H9 (cell line): ENCODE measurements around the gene THSD7B. TPM values are rescaled to one million over a fixed set of nuclear protein-coding genes. Genes with fewer than 3 reads are reported as not detected.

Experiments used
- DNase-seq: peaks from one replicate; pipeline ENCODE4 v3.0.0-alpha.2; 2017
- H2AFZ ChIP-seq: one replicate; pipeline ENCODE4 v1.6.1; 2013; ENCODE audit warnings: mild to moderate bottlenecking, low read length, control low read depth, moderate library complexity
- H2AK5ac ChIP-seq: 2 replicates; pipeline ENCODE4 v1.6.1; 2013; ENCODE audit warnings: low read length, control low read depth, mixed read lengths; ENCODE audit not compliant: insufficient read length
- H2BK120ac ChIP-seq: one replicate; pipeline ENCODE4 v1.6.1; 2013; ENCODE audit warnings: low read depth, mild to moderate bottlenecking, low read length, control low read depth, inconsistent platforms; ENCODE audit not compliant: poor library complexity, severe bottlenecking
- H2BK12ac ChIP-seq: 2 replicates; pipeline ENCODE4 v1.6.1; 2013; ENCODE audit warnings: low read length, control low read depth, mixed read lengths, low read depth; ENCODE audit not compliant: insufficient read length
- H2BK15ac ChIP-seq: 2 replicates; pipeline ENCODE4 v1.6.1; 2013; ENCODE audit warnings: low read depth, low read length, control low read depth
- H2BK20ac ChIP-seq: one replicate; pipeline ENCODE4 v1.6.1; 2013; ENCODE audit warnings: low read depth, mild to moderate bottlenecking, low read length, control low read depth, inconsistent platforms; ENCODE audit not compliant: poor library complexity, severe bottlenecking
- H2BK5ac ChIP-seq: 2 replicates; pipeline ENCODE4 v1.6.1; 2013; ENCODE audit warnings: low read length, control low read depth, mixed read lengths; ENCODE audit not compliant: insufficient read length
- H3K14ac ChIP-seq: 2 replicates; pipeline ENCODE4 v1.6.1; 2013; ENCODE audit warnings: low read length, control low read depth; ENCODE audit not compliant: insufficient read depth
- H3K18ac ChIP-seq: 2 replicates; pipeline ENCODE4 v1.6.1; 2013; ENCODE audit warnings: low read depth, mild to moderate bottlenecking, mixed read lengths, low read length, control low read depth; ENCODE audit not compliant: insufficient read length
- H3K23ac ChIP-seq: 2 replicates; pipeline ENCODE4 v1.6.1; 2013; ENCODE audit warnings: low read length, control low read depth, mixed read lengths, low read depth; ENCODE audit not compliant: insufficient read length
- H3K23me2 ChIP-seq: 2 replicates; pipeline ENCODE4 v1.6.1; 2013; ENCODE audit warnings: low read depth, mild to moderate bottlenecking, mixed read lengths, low read length, control low read depth; ENCODE audit not compliant: insufficient read length, poor library complexity, severe bottlenecking
- H3K27ac ChIP-seq: 2 replicates; pipeline ENCODE4 v1.5.1; 2013; ENCODE audit warnings: low read length, control low read depth, mixed read lengths, low read depth; ENCODE audit not compliant: insufficient read length
- H3K27me3 ChIP-seq: 2 replicates; pipeline ENCODE4 v1.6.1; 2013; ENCODE audit warnings: low read length, control low read depth, inconsistent platforms; ENCODE audit not compliant: insufficient read depth
- H3K4ac ChIP-seq: 2 replicates; pipeline ENCODE4 v1.6.1; 2013; ENCODE audit warnings: low read depth, mild to moderate bottlenecking, control low read depth, inconsistent platforms, low read length, moderate library complexity
- H3K4me1 ChIP-seq: 2 replicates; pipeline ENCODE4 v1.6.1; 2013; ENCODE audit warnings: low read length, control low read depth, inconsistent platforms; ENCODE audit not compliant: insufficient read depth
- H3K4me2 ChIP-seq: 2 replicates; pipeline ENCODE4 v1.6.1; 2013; ENCODE audit warnings: low read length, control low read depth, mixed read lengths; ENCODE audit not compliant: insufficient read length, insufficient read depth
- H3K56ac ChIP-seq: 2 replicates; pipeline ENCODE4 v1.6.1; 2013; ENCODE audit warnings: low read depth, mild to moderate bottlenecking, mixed read lengths, low read length, control low read depth; ENCODE audit not compliant: insufficient read length
- H3K79me1 ChIP-seq: 2 replicates; pipeline ENCODE4 v1.6.1; 2013; ENCODE audit warnings: low read depth, mild to moderate bottlenecking, moderate library complexity, low read length, control low read depth, inconsistent platforms; ENCODE audit not compliant: insufficient read depth, poor library complexity, severe bottlenecking
- H3K79me2 ChIP-seq: 2 replicates; pipeline ENCODE4 v1.6.1; 2013; ENCODE audit warnings: low read length, control low read depth, inconsistent platforms; ENCODE audit not compliant: insufficient read depth
- H3K9ac ChIP-seq: 2 replicates; pipeline ENCODE4 v1.6.1; 2013; ENCODE audit warnings: low read length, control low read depth, mixed read lengths; ENCODE audit not compliant: insufficient read length; ENCODE audit errors: extremely low read depth
- H3K9me3 ChIP-seq: one replicate; pipeline ENCODE4 v1.6.1; 2013; ENCODE audit warnings: low read depth, low read length, inconsistent platforms; ENCODE audit not compliant: control insufficient read depth
- H3T11ph ChIP-seq: one replicate; pipeline ENCODE4 v1.6.1; 2013; ENCODE audit warnings: mild to moderate bottlenecking, low read length, control low read depth, inconsistent platforms
- H4K20me1 ChIP-seq: one replicate; pipeline ENCODE4 v1.6.1; 2013; ENCODE audit not compliant: control insufficient read depth, insufficient read length, insufficient read depth
- H4K5ac ChIP-seq: 2 replicates; pipeline ENCODE4 v1.6.1; 2013; ENCODE audit warnings: low read depth, mild to moderate bottlenecking, mixed read lengths, low read length, control low read depth; ENCODE audit not compliant: insufficient read length
- H4K8ac ChIP-seq: replicated peaks from 2 replicates; pipeline ENCODE4 v1.6.1; 2013; ENCODE audit warnings: low read length, control low read depth, mixed read lengths, low read depth; ENCODE audit not compliant: insufficient read length
- H4K91ac ChIP-seq: 2 replicates; pipeline ENCODE4 v1.6.1; 2013; ENCODE audit warnings: low read depth, mild to moderate bottlenecking, moderate library complexity, mixed read lengths, low read length, control low read depth; ENCODE audit not compliant: insufficient read length
- H3K27ac Mint-ChIP-seq, 3 experiments: 2 replicates in 2 of 3; 3 replicates in 1 of 3; pipeline ENCODE4 v1.8.0; 2020 to 2021; ENCODE audit warnings: mixed read lengths in 3 of 3, mild to moderate bottlenecking in 1 of 3, moderate library complexity in 1 of 3
- H3K27me3 Mint-ChIP-seq: 2 replicates; pipeline ENCODE4 v1.8.0; 2021; ENCODE audit warnings: low read depth, mild to moderate bottlenecking, moderate library complexity, mixed read lengths
- H3K36me3 Mint-ChIP-seq, 3 experiments: 2 replicates in 2 of 3; 3 replicates in 1 of 3; pipeline ENCODE4 v1.8.0; 2020 to 2021; ENCODE audit warnings: low read depth in 3 of 3, mixed read lengths in 3 of 3; ENCODE audit not compliant: insufficient read depth in 1 of 3
- H3K4me1 Mint-ChIP-seq, 2 experiments: 2 replicates each; pipeline ENCODE4 v1.8.0; 2020; ENCODE audit warnings: mixed read lengths in 2 of 2
- H3K4me3 Mint-ChIP-seq, 2 experiments: 2 replicates in 1 of 2; 3 replicates in 1 of 2; pipeline ENCODE4 v1.8.0; 2020 to 2021; ENCODE audit warnings: mild to moderate bottlenecking in 2 of 2, mixed read lengths in 2 of 2, moderate library complexity in 1 of 2
- H3K9me3 Mint-ChIP-seq, 2 experiments: 2 replicates in 1 of 2; 3 replicates in 1 of 2; pipeline ENCODE4 v1.8.0; 2020; ENCODE audit warnings: mild to moderate bottlenecking in 2 of 2, mixed read lengths in 2 of 2, moderate library complexity in 1 of 2
- CTCF ChIP-seq: fragments of 200-600 bp; sonication (generic); conservative IDR thresholded peaks from 3 replicates; pipeline ENCODE4 v1.8.0; 2021; ENCODE audit warnings: antibody characterized with exemption, mild to moderate bottlenecking
- WGBS: extraction: QIAGEN DNeasy Blood & Tissue Kit; methylation state at CpG from one replicate; pipeline ENCODE4 v1.1.7; 2013; ENCODE audit warnings: missing lambda C conversion rate, low lambda C conversion rate, mixed read lengths; ENCODE audit not compliant: insufficient read length; ENCODE audit errors: extremely low coverage; 5-methylcytosine and 5-hydroxymethylcytosine counted together
- total RNA-seq: library from RNA; stranded (reverse); gene quantifications from 2 replicates; pipeline ENCODE4 v1.2.1, GENCODE V29; 2021

THSD7B gene
- total RNA-seq, 1 experiment from 2014 or later: 0.85 TPM

GRCh38 chr2:137228566-137228965, 463.2 kb downstream of the THSD7B start:
- no peak overlapping the region for H3T11ph ChIP-seq
- no peak overlapping the region for H4K8ac ChIP-seq
- no peak overlapping the region for H4K5ac ChIP-seq
- H3K79me1 ChIP-seq: no peaks in the 10 kb centered on the region
- no peak overlapping the region for H2BK15ac ChIP-seq
- H3K9me3 Mint-ChIP-seq: no peaks in the 10 kb centered on the region
- H3K27ac ChIP-seq: no peak overlapping the region
- no peaks in the 10 kb centered on the region for H3K36me3 Mint-ChIP-seq
- H2AK5ac ChIP-seq: no peak overlapping the region
- no peaks in the 10 kb centered on the region for H3K9me3 ChIP-seq
- H2BK5ac ChIP-seq: no peak overlapping the region
- no peak overlapping the region for H2BK12ac ChIP-seq
- no peak overlapping the region for H2AFZ ChIP-seq
- TF ChIP-seq CTCF: no peak
- H3K27me3 ChIP-seq: no peaks in the 10 kb centered on the region
- H3K4ac ChIP-seq: no peak overlapping the region
- H3K18ac ChIP-seq: no peak overlapping the region
- no peak overlapping the region for H3K4me2 ChIP-seq
- H3K23ac ChIP-seq: no peak overlapping the region
- H3K23me2 ChIP-seq: no peaks in the 10 kb centered on the region
- no peak overlapping the region for H4K91ac ChIP-seq
- no peak for DNase-seq
- H3K27ac Mint-ChIP-seq: no peak overlapping the region; a peak in 1 of 7 replicates
- no peak overlapping the region for H3K4me3 Mint-ChIP-seq
- H3K4me1 ChIP-seq: no peaks in the 10 kb centered on the region
- H3K9ac ChIP-seq: no peak overlapping the region
- peaks cover 3 to 11% of the 10 kb centered on the region in 2 experiments for H3K4me1 Mint-ChIP-seq
- WGBS: no CpG with 5 or more reads among the region's 4 CpGs
- no peaks in the 10 kb centered on the region; the same call in 1 of the 2 replicates for H3K27me3 Mint-ChIP-seq
- H3K56ac ChIP-seq: no peak overlapping the region
- H2BK20ac ChIP-seq: no peak overlapping the region
- H3K79me2 ChIP-seq: no peaks in the 10 kb centered on the region
- H4K20me1 ChIP-seq: no peaks in the 10 kb centered on the region
- no peak overlapping the region for H2BK120ac ChIP-seq
- no peak overlapping the region for H3K14ac ChIP-seq
